Central memory CD4-positive, alpha-beta T cell (primary cell): ENCODE data around the gene B3GLCT.

ENCODE experiments used
- DNase-seq: peaks from one replicate; pipeline ENCODE4 v3.0.0; 2022
- total RNA-seq, 3 experiments: gene quantifications; one replicate each; lab custom pipeline; 2026; lab: John Stamatoyannopoulos, UW

Gene B3GLCT
- 10.2 to 20.7 (median 16.4) reads per million in 3 experiments for total RNA-seq

GRCh38 chr13:31199849-31200636 is at the start of gene B3GLCT:
B3GLCT (plus strand) TSS chr13:31199975; CDS start chr13:31200085, 110 bp downstream.
- peak; percentile 80 for DNase-seq

DNA sequence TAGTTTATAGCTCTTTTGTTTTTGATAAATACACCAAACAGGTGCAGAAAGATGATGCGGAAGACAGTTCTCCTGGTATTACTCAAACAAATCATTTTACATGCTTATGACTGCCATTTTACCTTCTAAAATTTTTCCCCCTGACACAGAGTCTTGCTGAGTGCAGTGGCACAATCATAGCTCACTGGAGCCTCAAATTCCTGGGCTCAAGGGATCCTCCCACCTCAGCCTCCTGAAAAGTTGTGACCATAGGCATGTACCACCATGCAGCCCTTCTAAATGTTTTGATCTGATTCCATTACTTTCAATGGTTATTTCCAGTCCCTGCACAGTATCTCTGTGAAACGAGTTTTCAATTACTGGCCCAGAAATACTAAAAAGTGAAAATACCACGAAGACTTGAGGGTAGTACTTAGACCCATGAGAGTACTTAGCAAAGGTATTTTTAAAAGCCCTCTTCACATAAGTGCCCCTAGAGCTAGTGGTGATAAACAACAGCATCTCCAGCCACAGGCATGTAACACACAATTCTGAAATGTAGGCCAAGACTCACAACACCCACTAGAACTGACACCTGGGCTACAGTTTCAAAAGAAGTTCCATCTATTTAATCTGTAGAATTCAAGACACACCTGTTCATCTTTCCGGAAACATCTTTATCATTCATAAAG is 49.3 kb upstream of the B3GLCT start:
- DNase-seq: no peak

DNA sequence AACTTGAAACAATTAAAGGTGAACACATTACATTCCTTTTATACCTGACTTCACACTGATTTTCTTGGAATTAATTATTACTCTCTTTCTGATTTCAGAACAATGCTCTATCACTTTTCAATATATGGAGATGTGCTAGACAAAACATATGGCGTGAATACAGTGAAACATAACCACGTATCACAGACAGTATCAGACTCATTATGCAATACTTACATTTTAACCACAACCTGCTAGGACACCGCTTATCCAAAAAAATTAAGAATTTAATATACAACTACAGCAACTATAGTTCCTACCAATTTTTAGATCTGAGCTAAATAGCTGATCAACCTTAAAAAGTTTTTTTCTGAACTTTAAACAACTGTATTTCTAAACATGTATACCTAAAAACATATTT is 47.9 kb upstream of the B3GLCT start:
- DNase-seq: no peak

DNA sequence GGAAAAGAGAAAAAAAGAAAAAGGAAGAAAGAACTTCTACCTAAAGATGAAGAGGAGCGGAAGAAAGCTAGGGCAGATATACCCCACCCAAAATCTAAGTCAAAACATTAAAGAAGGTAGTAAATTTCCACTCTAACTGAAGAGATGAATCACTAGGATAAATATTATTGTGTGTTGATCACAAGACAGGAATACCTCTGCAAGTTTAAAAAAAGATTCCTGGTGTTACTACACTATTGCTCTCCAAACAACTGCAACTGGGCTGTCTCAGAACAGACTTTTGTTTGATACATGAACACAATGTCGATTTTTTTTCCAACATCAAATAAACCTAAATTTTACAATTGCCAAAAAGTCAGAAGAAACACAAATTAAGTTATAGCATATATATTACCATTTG is 44.8 kb upstream of the B3GLCT start:
- no peak for DNase-seq

- DNase-seq: no peak
Observed at GRCh38 chr13:31159306-31159705, 40.5 kb upstream of the B3GLCT start.

DNA sequence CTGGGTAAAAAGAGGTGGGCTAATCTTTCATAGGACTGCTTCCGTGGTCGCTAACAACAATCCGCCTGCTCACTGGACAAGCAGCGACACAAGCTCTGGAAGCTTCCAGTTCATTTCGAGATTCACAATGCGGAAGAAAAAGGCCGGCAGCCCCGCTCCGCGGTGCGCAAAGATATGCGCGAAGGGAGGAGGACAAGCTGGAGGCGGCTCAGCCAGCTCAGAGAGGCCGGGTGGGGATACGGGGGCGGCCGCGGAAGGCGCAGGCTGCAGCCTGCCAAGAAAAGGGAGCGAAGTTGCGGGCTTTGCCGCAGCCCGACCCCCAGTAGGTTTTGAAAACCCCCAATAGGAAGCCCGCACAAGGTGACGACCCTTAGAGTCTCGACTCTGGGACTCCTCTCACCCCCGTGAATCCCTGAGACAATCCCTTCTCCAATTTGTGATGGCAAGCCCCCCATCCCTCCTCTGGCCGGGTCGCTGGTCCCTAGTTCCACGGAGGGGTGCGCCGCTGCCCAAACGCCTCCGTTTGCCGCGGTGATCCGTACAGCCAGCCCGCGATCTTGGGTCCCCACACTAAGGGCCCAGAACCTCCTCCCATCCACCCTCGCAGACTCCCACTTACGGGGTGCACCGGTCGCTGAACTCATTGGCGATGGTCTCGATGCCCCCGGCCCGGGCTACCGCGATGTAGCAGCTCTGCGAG is 38.8 kb upstream of the B3GLCT start:
- peak; percentile 51 for DNase-seq

DNA sequence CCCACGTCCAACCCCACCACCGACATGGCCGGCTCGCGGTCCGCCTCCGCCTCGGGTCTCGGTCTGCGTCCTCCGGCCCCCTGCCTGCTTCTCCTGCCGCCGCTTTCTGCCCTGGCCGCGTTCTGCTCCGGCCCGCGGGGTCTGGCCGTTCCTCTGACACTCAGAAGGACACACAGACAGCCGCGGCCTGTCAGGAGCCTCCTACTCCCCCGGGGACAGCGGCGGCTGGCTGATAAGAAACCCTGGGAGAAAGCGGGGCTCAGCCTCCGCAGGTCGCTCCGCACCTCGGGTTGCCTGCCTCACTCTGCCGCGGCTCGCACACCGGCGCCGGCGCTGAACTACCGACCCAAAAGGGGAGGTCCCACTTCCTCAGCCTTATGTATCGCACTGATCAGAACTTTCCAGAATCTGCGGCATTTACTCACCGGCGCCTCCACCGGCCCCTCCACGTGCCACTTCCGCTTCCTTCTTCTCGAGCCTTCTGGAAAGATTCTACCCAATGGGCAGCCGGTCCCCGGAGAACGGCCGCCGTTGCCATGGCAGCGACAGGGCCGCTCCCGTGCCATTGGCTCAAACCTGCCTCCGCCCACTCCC is 38.1 kb upstream of the B3GLCT start, which contains the start of gene HSPH1:
TSS of gene HSPH1 (minus strand) at position 348 of the 594 bp plus-strand sequence. CDS start at position 26, 322 bp downstream.
- peak; percentile 99 for DNase-seq

- DNase-seq: peak; percentile 99
Observed at GRCh38 chr13:31162151-31163008, 37.4 kb upstream of the B3GLCT start.

DNA sequence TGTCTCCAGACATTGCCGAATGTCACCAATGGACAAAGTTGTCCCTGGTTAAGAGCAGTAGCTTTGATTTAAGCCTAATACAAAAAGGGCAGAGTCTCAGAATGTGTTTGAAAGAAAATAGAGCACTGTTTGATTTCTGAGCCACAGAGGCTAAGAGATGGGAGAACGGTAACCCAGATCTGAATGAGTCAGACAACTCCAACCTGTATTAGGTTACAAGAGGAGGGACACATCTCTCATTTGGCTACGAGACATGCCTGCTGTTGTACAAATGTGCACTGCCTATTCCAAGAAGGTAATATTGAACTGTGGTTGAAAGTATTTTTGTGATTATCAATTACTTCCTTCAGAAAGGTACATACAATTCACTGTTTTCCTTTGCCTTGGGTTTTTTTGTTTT is 33.2 kb upstream of the B3GLCT start:
- no peak for DNase-seq

DNA sequence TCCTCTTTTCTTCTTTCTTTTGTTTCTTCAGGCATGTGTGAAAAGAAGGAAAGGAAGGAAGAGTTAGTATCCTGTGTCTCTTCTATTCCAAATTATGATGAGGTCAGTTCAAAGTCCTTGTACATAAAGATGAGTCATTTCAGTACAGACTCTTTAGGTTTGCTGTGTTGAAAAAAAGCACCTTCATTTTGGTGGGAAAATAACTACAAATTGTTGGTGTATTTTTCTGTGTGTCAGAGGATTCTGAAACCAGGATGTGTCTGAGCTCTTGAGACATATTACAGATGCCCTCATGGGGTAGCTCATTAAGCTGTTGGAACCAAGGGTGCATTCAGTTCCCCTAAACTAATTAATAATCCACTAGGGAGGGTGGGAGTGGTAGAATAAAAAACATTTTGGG is 32.3 kb upstream of the B3GLCT start:
- DNase-seq: no peak

- no peak for DNase-seq
Observed at GRCh38 chr13:31168166-31168565, 31.6 kb upstream of the B3GLCT start.

DNA sequence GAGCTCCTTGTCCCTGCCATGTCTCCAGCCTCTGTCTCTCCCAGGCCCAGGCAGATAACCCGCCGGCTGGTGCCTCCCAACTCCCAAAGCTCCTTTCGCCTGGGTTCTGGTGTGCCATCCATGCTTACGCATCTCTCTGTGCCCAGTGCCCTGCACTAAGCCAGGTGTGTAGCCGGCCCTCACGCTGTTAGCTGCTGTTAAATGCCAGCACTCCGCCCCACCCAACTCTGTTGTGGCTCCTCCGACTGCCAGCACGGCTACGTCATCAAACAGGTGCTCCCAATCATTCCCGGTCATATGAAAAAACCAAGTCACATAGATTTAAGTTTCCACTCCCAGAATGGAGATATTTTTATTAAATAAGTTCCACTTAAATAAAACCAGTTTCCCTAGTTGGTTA is 31.0 kb upstream of the B3GLCT start:
- DNase-seq: no peak

- DNase-seq: no peak
Observed at GRCh38 chr13:31172001-31172400, 27.8 kb upstream of the B3GLCT start.

DNA sequence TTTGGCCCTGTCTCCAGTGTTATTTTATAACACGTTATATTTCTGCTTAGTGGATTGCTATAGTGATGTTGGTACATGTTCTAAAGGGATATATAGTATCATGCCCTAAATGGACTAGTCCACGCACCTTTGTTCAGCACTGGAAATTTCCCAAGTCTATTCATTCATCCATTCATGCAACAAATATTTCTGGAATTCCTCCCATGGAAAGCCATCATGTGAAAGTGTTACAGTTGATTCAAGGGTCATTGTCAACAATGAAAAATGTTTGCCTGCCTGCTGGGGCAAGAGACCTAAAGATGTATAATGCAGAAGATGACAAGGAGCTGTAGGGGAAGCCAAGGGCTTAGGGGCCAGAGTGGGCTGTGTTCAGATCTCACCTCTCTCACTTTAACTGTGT is 27.2 kb upstream of the B3GLCT start:
- no peak for DNase-seq

GRCh38 chr13:31174018-31174417 is 25.8 kb upstream of the B3GLCT start:
- no peak for DNase-seq

GRCh38 chr13:31175847-31176532 is 23.8 kb upstream of the B3GLCT start:
- no peak for DNase-seq

- DNase-seq: peak; percentile 14
Observed at GRCh38 chr13:31177813-31178495, 21.8 kb upstream of the B3GLCT start.

GRCh38 chr13:31179241-31179640 is 20.5 kb upstream of the B3GLCT start:
- no peak for DNase-seq

DNA sequence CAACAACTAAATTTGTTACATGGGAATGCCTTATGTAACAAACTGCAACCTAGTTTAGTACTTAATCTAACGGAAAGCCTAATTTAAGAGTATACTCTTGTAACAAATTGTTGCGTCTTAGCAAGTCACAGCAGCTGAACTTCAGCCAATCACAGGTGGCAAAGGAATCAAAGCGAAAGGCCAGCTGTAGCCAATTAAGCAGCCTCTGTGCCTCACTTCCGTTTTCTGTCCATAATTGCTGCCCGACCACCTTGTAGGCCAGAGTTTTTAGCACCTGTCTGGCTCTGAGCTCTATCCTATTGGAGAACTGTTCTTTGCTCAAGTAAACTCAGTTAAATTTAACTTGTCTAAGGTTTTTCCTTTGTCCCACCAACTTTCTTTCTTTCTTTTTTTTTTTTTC is 20.0 kb upstream of the B3GLCT start:
- no peak for DNase-seq

DNA sequence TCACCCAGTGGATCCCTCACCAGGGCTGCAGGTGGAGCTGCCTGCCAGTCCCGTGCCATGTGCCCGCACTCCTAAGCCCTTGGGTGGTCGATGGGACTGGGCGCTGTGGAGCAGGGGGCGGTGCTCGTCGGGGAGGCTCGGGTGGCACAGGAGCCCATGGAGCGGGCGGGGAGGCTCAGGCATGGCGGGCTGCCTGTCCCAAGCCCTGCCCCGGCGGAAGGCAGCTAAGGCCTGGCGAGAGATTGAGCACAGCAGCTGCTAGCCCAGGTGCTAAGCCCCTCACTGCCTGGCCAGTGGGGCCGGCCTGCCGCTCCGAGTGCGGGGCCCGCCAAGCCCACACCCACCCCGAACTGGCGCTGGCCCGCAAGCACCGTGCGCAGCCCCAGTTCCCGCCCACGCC is 16.8 kb upstream of the B3GLCT start:
- no peak for DNase-seq

GRCh38 chr13:31184451-31184850 is 15.3 kb upstream of the B3GLCT start:
- DNase-seq: no peak
